Spleen (tissue), 11 donors: ENCODE data around the gene COA1. TPM values are rescaled to one million over a fixed set of nuclear protein-coding genes. Genes with fewer than 3 reads are reported as not detected.
"Not testable (repeated sequence)": the region's sequence is repeated elsewhere in the genome, so short reads cannot be mapped to it uniquely, and the experiment has no call there.

Experiments
- DNase-seq: peaks from one replicate; pipeline ENCODE4 v3.0.0-alpha.2; 2020
- H3K27ac ChIP-seq, 8 donors: fragments of 200-600 bp; sonication (generic) in 7 of 8; 1 replicate in 4 of 8; 2 replicates in 4 of 8; pipeline versions ENCODE4 v1.5.0 to v1.8.0; 2016 to 2021; ENCODE audit warnings: inconsistent platforms in 4 of 8, mild to moderate bottlenecking in 4 of 8, moderate library complexity in 1 of 8
- H3K27me3 ChIP-seq, 7 donors: fragments of 200-600 bp; sonication (generic) in 6 of 7; replicated peaks in 1 of 7; 1 replicate in 4 of 7; 2 replicates in 3 of 7; pipeline versions ENCODE4 v1.5.0 to v1.8.0; 2016 to 2021; ENCODE audit warnings: inconsistent platforms in 3 of 7, mild to moderate bottlenecking in 1 of 7
- H3K36me3 ChIP-seq, 6 donors: fragments of 200-600 bp; sonication (generic) in 5 of 6; 1 replicate in 4 of 6; 2 replicates in 2 of 6; pipeline versions ENCODE4 v1.5.0 to v1.8.0; 2016 to 2021; ENCODE audit warnings: inconsistent platforms in 2 of 6
- H3K4me1 ChIP-seq, 6 donors: fragments of 200-600 bp; sonication (generic) in 5 of 6; 1 replicate in 3 of 6; 2 replicates in 3 of 6; pipeline versions ENCODE4 v1.5.0 to v1.8.0; 2016 to 2021; ENCODE audit warnings: inconsistent platforms in 3 of 6
- H3K4me3 ChIP-seq, 8 donors: fragments of 200-600 bp; sonication (generic) in 7 of 8; 1 replicate in 4 of 8; 2 replicates in 4 of 8; pipeline versions ENCODE4 v1.5.0 to v1.8.0; 2016 to 2021; ENCODE audit warnings: inconsistent platforms in 4 of 8, mild to moderate bottlenecking in 4 of 8, moderate library complexity in 2 of 8
- H3K9me3 ChIP-seq, 8 donors: fragments of 200-600 bp; sonication (generic) in 7 of 8; 1 replicate in 4 of 8; 2 replicates in 4 of 8; pipeline versions ENCODE4 v1.5.0 to v1.8.0; 2016 to 2021; ENCODE audit warnings: inconsistent platforms in 4 of 8
- POLR2A ChIP-seq, 3 donors: fragments of 450-650 bp; IDR thresholded peaks; one replicate each; pipeline ENCODE4 v1.5.1; 2017; ENCODE audit warnings: antibody characterized with exemption in 3 of 3, mild to moderate bottlenecking in 1 of 3
- POLR2AphosphoS5 ChIP-seq, 3 donors: sonication (generic); formaldehyde crosslinking; IDR thresholded peaks; one replicate each; pipeline ENCODE4 v1.5.1; 2017; ENCODE audit warnings: antibody characterized with exemption in 3 of 3
- WGBS, 5 donors: extraction: QIAGEN DNeasy Blood & Tissue Kit in 3 of 5; methylation state at CpG; one replicate each; pipeline versions ENCODE4 v1.1.5 to v1.1.7; 2013 to 2018; 5-methylcytosine and 5-hydroxymethylcytosine counted together
- intact Hi-C: fragments of 100-400 bp; cut with DNase I; formaldehyde crosslinking; loops from one replicate; pipeline ENCODE4 v1.15.0; 2023; ENCODE audit warnings: low total_unique reads
- polyA plus RNA-seq, 3 donors: library from polyadenylated mRNA; stranded (reverse); fragments of 200-250 nt; gene quantifications; one replicate each; pipeline ENCODE4 v1.2.1, GENCODE V29; 2013
- total RNA-seq, 7 donors: library from RNA; depleted of rRNA in 3 of 7; stranded (reverse); fragments of >200 nt in 3 of 7; fragmentation: NEBNext Ultra II Directional in 4 of 7; extraction: Animal tissue kit (Norgen Biotek cat#: 25700) in 4 of 7; gene quantifications; one replicate each; pipeline versions ENCODE4 v1.1.0 to v1.2.1, GENCODE V29; 2016 to 2021
- TF ChIP-seq, protein P1 (sequence below), 11 experiments: fragments of 200-600 bp in 7 of 11; fragments of 450-650 bp in 4 of 11; sonication (generic) in 4 of 11; IDR thresholded peaks in 8 of 11; conservative IDR thresholded peaks in 3 of 11; 1 replicate in 7 of 11; 2 replicates in 4 of 11; pipeline versions ENCODE4 v1.4.0 to v1.8.0; 2016 to 2021; ENCODE audit warnings: antibody characterized with exemption in 11 of 11, inconsistent platforms in 4 of 11, mild to moderate bottlenecking in 1 of 11
- donor health status: healthy with polysubstance abuse.
- donor health status: DM: no; HTN: no; CAD: no; lungs with moderate emphysema.
- donor health status: DM: no; HTN: no; CAD: no.
- donor health status: Bipolar disorder and iron deficiency.
- donor health status: healthy.
- donor health status: DM: no; HTN: no; CAD: no.
- donor health status: DM: yes; HTN: yes; CAD: no.

Gene COA1
- total and polyA plus RNA-seq, 10 donors: 48.3 to 102 (median 67.2) TPM

DNA sequence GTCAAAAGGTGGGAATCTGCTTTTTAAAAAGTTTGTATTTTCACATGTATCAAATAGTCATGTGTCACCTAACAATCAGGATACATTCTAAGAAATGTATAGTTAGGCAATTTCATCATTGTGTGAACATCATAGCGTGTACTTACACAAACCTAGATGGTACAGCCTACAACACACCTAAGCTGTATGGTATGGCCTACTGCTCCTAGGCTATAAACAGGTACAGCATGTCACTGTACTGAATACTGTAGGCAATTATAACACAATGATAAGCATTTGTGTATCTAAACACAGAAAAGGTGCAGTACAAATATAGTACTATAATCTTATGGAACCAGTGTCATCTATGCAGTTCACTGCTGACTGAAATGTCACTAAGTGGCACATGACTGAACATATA, 17.8 kb downstream of the COA1 start:
- intact Hi-C loops: no loop called here
- Histone ChIP-seq H3K27me3 (no peaks in the 10 kb centered on the region), H3K27ac (no peak overlapping the region), H3K36me3 (peaks cover 0 to 10% (median 0%) of the 10 kb centered on the region in 6 donors), H3K4me1 (peaks cover 0 to 2% (median 0%) of the 10 kb centered on the region in 6 donors), H3K9me3 (no peaks in the 10 kb centered on the region), H3K4me3 (no peak overlapping the region)
- no peak for DNase-seq
- WGBS, 5 donors: 68 to 100% (median 89%) methylated on average over 1 of the region's 1 CpG
- TF ChIP-seq POLR2AphosphoS5 (IDR thresholded peaks at IDR 0.05) (no peak), POLR2A (IDR thresholded peaks at IDR 0.05) (no peak)
- TF ChIP-seq, protein P1, sequence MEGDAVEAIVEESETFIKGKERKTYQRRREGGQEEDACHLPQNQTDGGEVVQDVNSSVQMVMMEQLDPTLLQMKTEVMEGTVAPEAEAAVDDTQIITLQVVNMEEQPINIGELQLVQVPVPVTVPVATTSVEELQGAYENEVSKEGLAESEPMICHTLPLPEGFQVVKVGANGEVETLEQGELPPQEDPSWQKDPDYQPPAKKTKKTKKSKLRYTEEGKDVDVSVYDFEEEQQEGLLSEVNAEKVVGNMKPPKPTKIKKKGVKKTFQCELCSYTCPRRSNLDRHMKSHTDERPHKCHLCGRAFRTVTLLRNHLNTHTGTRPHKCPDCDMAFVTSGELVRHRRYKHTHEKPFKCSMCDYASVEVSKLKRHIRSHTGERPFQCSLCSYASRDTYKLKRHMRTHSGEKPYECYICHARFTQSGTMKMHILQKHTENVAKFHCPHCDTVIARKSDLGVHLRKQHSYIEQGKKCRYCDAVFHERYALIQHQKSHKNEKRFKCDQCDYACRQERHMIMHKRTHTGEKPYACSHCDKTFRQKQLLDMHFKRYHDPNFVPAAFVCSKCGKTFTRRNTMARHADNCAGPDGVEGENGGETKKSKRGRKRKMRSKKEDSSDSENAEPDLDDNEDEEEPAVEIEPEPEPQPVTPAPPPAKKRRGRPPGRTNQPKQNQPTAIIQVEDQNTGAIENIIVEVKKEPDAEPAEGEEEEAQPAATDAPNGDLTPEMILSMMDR (IDR thresholded peaks at IDR 0.05 in 8 of 11, conservative IDR thresholded peaks at IDR 0.05 in 3 of 11): no peak

DNA sequence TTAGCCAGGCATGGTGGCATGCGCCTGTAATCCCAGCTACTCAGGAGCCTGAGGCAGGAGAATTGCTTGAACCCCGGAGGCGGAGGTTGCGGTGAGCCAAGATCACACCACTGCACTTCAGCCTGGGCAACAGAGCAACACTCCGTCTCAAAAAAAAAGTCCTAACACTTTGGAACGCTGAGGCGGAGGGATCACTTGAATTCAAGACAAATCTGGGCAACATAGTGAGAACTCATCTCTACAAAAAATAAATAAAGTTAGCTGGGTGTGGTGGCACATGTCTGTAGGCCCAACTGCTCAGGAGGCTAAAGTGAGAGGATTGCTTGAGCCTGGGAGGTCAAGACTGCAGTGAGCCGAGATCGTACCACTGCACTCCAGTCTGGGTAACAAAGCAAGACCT, 21.3 kb downstream of the COA1 start:
- DNase-seq, intact Hi-C loops, H3K9me3 ChIP-seq, H3K27ac ChIP-seq, H3K4me1 ChIP-seq, H3K4me3 ChIP-seq, H3K27me3 ChIP-seq: not testable (repeated sequence)
- WGBS, 5 donors: 96 to 100% (median 97%) methylated on average over 9 of the region's 9 CpGs
- H3K36me3 ChIP-seq: peaks cover 0 to 15% (median 0%) of the 10 kb centered on the region in 6 donors

DNA sequence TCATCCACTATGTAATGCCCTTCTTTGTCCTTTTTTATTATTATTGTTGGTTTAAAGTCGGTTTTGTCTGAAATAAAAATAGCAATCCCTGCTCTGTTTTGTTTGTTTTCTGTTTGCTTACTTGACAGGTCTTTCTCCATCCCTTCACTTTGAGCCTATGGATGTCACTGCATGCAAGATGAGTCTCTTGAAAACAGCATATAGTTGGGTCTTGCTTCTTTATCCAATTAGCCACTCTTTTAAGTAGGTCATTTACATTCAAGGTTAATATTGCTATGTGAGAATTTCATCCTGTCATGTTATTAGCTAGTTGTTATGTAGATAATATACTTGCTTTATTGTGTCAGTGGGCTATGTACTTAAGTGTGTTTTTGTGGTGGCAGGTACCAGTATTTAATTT, 25.8 kb downstream of the COA1 start:
- DNase-seq: no peak
- 91 to 100% (median 97%) methylated on average over 1 of the region's 1 CpG for WGBS, 5 donors
- peaks cover 0 to 15% (median 0%) of the 10 kb centered on the region in 6 donors for H3K36me3 ChIP-seq
- no peaks in the 10 kb centered on the region for H3K9me3 ChIP-seq
- H3K4me3 ChIP-seq: no peak overlapping the region
- H3K4me1 ChIP-seq: peaks cover 4 to 18% (median 15%) of the 10 kb centered on the region in 6 donors
- H3K27ac ChIP-seq: no peak overlapping the region
- TF ChIP-seq, protein P1 (IDR thresholded peaks at IDR 0.05 in 8 of 11, conservative IDR thresholded peaks at IDR 0.05 in 3 of 11): no peak
- TF ChIP-seq POLR2A (IDR thresholded peaks at IDR 0.05) (no peak), POLR2AphosphoS5 (IDR thresholded peaks at IDR 0.05) (no peak)
- intact Hi-C loops: no loop called here
- no peaks in the 10 kb centered on the region for H3K27me3 ChIP-seq

DNA sequence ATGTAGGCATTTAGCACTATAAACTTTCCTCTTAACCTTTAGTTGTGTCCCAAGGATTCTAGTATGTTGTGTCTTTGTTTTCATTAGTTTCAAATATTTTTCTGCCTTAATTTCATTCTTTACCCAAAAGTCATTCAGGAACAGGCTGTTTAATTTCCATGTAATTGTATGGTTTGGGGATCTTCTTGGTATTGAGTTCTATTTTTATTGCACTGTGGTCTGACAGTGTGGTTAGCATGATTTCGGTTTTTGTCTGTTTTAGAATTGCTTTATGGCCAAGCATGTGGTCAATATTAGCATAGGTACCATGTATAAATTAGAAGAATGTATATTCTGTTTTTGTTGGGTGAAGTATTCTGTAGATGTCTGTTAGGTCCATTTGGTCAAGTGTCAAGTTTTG, 26.3 kb downstream of the COA1 start:
- intact Hi-C loops: no loop called here
- no peak for DNase-seq
- Histone ChIP-seq H3K4me3 (no peak overlapping the region), H3K9me3 (no peaks in the 10 kb centered on the region), H3K36me3 (peaks cover 0 to 15% (median 0%) of the 10 kb centered on the region in 6 donors), H3K4me1 (peaks cover 8 to 24% (median 18%) of the 10 kb centered on the region in 6 donors), H3K27ac (no peak overlapping the region), H3K27me3 (no peaks in the 10 kb centered on the region)
- no peak for TF ChIP-seq POLR2AphosphoS5 (IDR thresholded peaks at IDR 0.05)
- TF ChIP-seq, protein P1 (IDR thresholded peaks at IDR 0.05 in 8 of 11, conservative IDR thresholded peaks at IDR 0.05 in 3 of 11): no peak
- no peak for TF ChIP-seq POLR2A (IDR thresholded peaks at IDR 0.05)
- WGBS, 5 donors: 42 to 46% (median 44%) methylated on average over 1 of the region's 1 CpG

DNA sequence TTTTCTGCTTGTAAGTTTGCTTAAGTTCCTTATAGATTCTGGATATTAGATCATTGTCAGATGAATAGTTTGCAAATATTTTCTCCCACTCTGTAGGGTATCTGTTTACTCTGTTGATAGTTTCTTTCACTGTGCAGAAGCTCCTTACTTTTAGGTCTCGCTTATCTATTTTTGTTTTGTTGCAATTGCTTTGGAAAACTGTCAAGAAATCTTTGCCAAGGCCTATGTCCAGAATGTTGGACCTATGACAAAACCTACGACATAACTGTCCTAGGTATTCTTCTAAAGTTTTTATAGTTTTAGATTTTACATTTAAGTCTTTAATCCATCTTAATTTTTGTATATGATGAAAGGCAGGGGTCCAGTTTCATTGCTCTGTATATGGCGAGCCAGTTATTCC, 27.4 kb downstream of the COA1 start:
- H3K36me3 ChIP-seq: peaks cover 0 to 15% (median 0%) of the 10 kb centered on the region in 6 donors
- no peak for DNase-seq
- no peaks in the 10 kb centered on the region for H3K9me3 ChIP-seq
- intact Hi-C loops: no loop called here
- H3K27me3 ChIP-seq: no peaks in the 10 kb centered on the region
- peaks cover 8 to 34% (median 18%) of the 10 kb centered on the region in 6 donors for H3K4me1 ChIP-seq
- no peak for TF ChIP-seq POLR2A (IDR thresholded peaks at IDR 0.05)
- TF ChIP-seq POLR2AphosphoS5 (IDR thresholded peaks at IDR 0.05): no peak
- TF ChIP-seq, protein P1 (IDR thresholded peaks at IDR 0.05 in 8 of 11, conservative IDR thresholded peaks at IDR 0.05 in 3 of 11): no peak
- 85 to 93% (median 88%) methylated on average over 3 of the region's 3 CpGs for WGBS, 5 donors
- H3K4me3 ChIP-seq: no peak overlapping the region
- no peak overlapping the region for H3K27ac ChIP-seq
